GM12873 (cell line): Measurements from ENCODE around the gene PET100.

Source experiments
- TF ChIP-seq, protein P1 (sequence below): IDR thresholded peaks from 2 replicates; pipeline ENCODE4 v1.5.1; 2012; ENCODE audit warnings: low read depth, mild to moderate bottlenecking, moderate library complexity, low read length, control low read depth; ENCODE audit not compliant: insufficient read depth; ENCODE audit errors: missing control alignments

The PET100 gene

DNA sequence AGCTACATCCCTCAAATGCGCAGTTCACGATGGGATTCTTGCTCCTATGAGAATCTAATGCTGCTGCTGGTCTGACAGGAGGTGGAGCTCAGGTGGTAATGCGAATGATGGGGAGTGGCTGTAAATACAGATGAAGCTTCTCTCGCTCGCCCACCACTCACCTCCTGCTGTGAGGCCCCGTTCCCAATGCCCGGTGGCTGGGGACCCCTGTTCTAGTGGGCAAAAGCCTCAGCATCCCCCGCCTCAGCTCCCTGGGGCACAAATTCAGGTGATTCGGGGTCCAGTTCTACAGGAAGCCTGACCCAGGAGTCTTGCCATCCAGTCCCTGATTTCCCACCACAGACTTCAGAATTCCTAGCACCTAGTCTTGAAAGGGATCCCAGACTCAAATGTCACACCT is 42.9 kb downstream of the PET100 start:
- TF ChIP-seq, protein P1, sequence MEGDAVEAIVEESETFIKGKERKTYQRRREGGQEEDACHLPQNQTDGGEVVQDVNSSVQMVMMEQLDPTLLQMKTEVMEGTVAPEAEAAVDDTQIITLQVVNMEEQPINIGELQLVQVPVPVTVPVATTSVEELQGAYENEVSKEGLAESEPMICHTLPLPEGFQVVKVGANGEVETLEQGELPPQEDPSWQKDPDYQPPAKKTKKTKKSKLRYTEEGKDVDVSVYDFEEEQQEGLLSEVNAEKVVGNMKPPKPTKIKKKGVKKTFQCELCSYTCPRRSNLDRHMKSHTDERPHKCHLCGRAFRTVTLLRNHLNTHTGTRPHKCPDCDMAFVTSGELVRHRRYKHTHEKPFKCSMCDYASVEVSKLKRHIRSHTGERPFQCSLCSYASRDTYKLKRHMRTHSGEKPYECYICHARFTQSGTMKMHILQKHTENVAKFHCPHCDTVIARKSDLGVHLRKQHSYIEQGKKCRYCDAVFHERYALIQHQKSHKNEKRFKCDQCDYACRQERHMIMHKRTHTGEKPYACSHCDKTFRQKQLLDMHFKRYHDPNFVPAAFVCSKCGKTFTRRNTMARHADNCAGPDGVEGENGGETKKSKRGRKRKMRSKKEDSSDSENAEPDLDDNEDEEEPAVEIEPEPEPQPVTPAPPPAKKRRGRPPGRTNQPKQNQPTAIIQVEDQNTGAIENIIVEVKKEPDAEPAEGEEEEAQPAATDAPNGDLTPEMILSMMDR, result no peak

DNA sequence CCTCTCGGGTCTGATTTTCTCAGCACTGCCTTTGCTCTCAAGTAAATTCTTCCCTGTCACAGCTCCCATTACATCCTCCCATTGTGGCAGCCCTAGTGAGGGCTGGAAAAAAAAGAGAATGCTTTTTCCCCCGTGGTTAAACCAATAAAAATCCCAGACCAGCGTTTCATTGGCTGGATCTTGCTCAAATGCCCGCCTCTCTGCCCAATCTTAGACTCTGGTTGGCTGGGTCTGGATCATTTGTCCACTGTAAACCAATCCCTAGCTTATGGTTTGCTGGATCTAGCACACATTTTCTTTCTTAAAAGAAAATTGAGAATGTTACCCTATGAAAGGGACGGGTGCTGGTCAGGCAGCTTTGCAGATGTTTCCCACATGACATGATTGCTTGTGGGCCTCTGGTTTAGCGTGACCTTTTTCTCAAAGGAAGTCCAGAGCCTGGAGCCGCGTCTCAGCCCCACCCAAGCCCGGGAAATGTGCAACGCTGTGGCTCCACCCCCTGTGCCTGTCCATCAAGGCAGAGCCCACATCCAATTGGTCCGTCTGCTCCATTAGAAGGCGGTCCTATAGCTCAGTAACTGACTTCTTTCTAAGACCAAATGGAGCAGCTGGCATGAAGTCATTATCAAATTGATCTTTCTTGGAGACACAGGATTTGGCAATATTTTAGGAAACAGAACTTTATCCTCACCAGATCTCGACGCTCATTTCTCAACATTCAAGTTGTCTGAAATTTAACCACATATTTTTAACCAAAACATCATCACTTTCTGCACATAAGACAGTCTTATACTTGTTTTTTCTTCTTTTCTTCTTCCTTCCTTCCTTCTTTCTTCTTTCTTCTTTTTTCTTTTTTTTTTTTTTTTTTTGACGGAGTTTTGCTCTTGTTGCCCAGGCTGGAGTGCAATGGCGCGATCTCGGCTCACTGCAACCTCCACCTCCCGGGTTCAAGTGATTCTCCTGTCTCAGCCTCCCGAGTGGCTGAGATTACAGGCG is 44.7 kb downstream of the PET100 start:
- TF ChIP-seq, protein P1, result no peak

DNA sequence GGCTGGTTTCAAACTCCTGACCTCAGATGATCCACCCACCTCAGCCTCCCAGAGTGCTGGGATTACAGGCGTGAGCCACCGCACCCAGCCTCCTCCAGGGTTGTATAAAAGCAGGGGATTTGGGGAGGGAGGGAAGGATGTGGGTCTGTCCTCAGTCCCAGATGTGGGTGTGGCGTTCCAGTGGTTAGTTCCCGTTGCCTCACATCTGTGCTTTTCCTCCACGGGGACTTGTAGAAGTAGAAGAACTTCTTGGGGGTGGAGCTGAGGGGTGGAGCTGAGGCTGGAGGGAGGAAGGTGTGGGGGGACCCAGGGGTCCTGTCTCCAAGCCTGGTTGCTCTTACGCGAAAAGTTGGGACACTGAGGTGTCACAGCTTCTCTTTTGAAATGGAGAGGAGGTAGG is 46.8 kb downstream of the PET100 start:
- TF ChIP-seq, protein P1, result no peak

DNA sequence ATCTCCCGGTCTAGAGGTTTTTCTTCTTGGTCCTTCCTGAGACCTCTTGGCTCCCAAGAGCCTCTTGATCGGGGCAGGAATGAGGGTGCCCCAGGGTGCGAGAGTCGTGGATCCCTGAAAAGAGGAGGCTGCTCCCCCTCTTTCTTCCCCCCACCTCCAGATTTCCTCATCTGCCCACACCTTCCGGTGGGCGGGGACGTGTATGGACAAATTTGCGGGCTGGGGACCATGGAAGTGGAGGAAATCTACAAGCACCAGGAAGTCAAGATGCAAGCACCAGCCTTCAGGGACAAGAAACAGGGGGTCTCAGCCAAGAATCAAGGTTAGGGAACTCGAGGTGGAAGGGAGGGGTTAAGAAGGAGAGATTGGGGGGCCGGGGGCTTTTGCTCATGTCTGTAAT is 47.3 kb downstream of the PET100 start, which contains the start of gene MCEMP1:
TSS of gene MCEMP1 (plus strand) at position 237 of the 400 bp plus-strand sequence. CDS start at position 268, 31 bp downstream.
- TF ChIP-seq, protein P1, result no peak

DNA sequence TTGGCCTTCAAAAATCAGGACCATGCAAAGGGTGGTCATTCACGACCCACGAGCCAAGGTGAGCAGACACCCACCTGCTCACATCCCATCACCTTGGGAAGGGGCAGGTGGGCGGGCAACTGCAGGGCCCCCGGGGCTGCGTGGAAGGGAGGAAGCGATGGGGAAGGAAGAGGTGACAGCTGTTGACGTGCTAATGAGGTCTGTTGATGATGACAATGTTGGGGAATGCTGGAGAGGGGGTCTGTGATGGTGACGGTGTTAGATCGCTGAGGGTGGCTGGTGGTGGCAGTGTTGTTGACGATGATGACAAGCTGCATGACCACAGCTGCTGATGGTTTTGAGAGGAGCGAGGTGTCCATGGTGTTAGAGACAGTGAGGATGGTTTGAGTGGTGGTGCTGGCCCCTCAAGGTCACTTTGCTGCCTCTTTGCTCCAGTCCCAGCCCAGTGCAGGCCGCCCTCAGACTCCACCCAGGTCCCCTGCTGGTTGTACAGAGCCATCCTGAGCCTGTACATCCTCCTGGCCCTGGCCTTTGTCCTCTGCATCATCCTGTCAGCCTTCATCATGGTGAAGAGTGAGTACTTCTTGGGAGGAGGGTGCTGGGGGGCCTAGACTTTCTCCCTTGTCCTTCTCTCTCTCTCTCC is 48.2 kb downstream of the PET100 start:
- TF ChIP-seq, protein P1, result peak; percentile 31

DNA sequence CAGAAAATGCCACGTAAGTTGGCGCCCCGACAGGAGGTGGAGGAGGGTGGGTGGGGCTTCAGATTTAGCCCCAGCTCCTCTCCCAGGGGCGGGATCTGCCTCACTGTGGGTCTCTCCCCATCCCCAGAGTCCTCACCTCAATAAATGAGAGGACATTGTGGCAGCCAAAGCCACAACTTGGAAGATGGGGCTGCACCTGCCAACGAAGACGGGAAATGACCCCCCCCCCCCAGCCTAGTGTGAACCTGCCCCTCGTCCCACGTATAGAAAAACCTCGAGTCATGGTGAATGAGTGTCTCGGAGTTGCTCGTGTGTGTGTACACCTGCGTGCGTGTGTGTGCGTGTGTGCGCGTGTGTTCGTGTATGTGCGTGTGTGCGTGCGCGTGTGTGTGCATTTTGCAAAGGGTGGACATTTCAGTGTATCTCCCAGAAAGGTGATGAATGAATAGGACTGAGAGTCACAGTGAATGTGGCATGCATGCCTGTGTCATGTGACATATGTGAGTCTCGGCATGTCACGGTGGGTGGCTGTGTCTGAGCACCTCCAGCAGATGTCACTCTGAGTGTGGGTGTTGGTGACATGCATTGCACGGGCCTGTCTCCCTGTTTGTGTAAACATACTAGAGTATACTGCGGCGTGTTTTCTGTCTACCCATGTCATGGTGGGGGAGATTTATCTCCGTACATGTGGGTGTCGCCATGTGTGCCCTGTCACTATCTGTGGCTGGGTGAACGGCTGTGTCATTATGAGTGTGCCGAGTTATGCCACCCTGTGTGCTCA is 49.6 kb downstream of the PET100 start:
- TF ChIP-seq, protein P1, result peak; percentile 78
